ENCODE data around the gene CCL20.
A peak's percentile ranks its signal among the peaks of the same experiment; 100 is the strongest.

CCL20 gene

GRCh38 chr2:227853204-227853629, 39.6 kb downstream of the CCL20 start (continued):
- peak; percentile 79 for TF ChIP-seq GLIS1 (tag by site-specific recombination; IDR thresholded peaks at IDR 0.05)
- no peak for TF ChIP-seq ZNF768 (tag by site-specific recombination; IDR thresholded peaks at IDR 0.05)
- TF ChIP-seq ZSCAN18 (tag by site-specific recombination; IDR thresholded peaks at IDR 0.05): no peak
- TF ChIP-seq ZBTB6 (tag by site-specific recombination; IDR thresholded peaks at IDR 0.05): no peak
- no peak for TF ChIP-seq ZBTB48 (tag by site-specific recombination; IDR thresholded peaks at IDR 0.05)
- TF ChIP-seq PRDM4 (tag by site-specific recombination; IDR thresholded peaks at IDR 0.05): no peak
- no peak for TF ChIP-seq ZNF140 (tag by site-specific recombination; IDR thresholded peaks at IDR 0.05)
- TF ChIP-seq ZNF350 (tag by site-specific recombination; IDR thresholded peaks at IDR 0.05): no peak
- TF ChIP-seq YY1 (tag by site-specific recombination; IDR thresholded peaks at IDR 0.05): no peak
- no peak for TF ChIP-seq ZNF639 (tag by site-specific recombination; IDR thresholded peaks at IDR 0.05)
- no peak for TF ChIP-seq ZNF404 (tag by site-specific recombination; IDR thresholded peaks at IDR 0.05)
- TF ChIP-seq ZNF274 (IDR thresholded peaks at IDR 0.05; ENCODE audit: low read length): no peak
- TF ChIP-seq ZNF274 (tag by site-specific recombination; IDR thresholded peaks at IDR 0.05; ENCODE audit: borderline replicate concordance): no peak
- no peak for TF ChIP-seq ZNF76 (tag by site-specific recombination; IDR thresholded peaks at IDR 0.05; ENCODE audit: borderline replicate concordance, low read depth)
- no peak for TF ChIP-seq TSHZ1 (tag by site-specific recombination; IDR thresholded peaks at IDR 0.05; ENCODE audit: borderline replicate concordance)
- no peak for TF ChIP-seq TRIM28 (IDR thresholded peaks at IDR 0.05; ENCODE audit: borderline replicate concordance, low read length)
- peak; percentile 82 for TF ChIP-seq ZBTB44 (tag by site-specific recombination; IDR thresholded peaks at IDR 0.05)
- no peak for TF ChIP-seq ZNF292 (tag by site-specific recombination; IDR thresholded peaks at IDR 0.05; ENCODE audit: borderline replicate concordance, low read depth)
- no peak for TF ChIP-seq GFI1B (tag by site-specific recombination; IDR thresholded peaks at IDR 0.05)
- TF ChIP-seq ZNF530 (tag by site-specific recombination; IDR thresholded peaks at IDR 0.05; ENCODE audit: low read depth): no peak
- TF ChIP-seq KLF9 (tag by site-specific recombination; IDR thresholded peaks at IDR 0.05; ENCODE audit: low read depth): no peak
- 0 out of 2 replicates have a peak, but pooled peaks have one; percentile 15 for TF ChIP-seq ZBTB21 (tag by site-specific recombination; IDR thresholded peaks at IDR 0.05)
- TF ChIP-seq ZNF211 (tag by site-specific recombination; IDR thresholded peaks at IDR 0.05; ENCODE audit: low read depth): no peak
- no peak for TF ChIP-seq ZNF335 (tag by site-specific recombination; conservative IDR thresholded peaks at IDR 0.05)
- TF ChIP-seq ZBTB7A (tag by site-specific recombination; IDR thresholded peaks at IDR 0.05; ENCODE audit: low read depth): no peak
- TF ChIP-seq KLF10 (tag by site-specific recombination; IDR thresholded peaks at IDR 0.05): no peak
- no peak for TF ChIP-seq ZNF23 (tag by site-specific recombination; IDR thresholded peaks at IDR 0.05; ENCODE audit: borderline replicate concordance)
- TF ChIP-seq ZFP69B (tag by site-specific recombination; IDR thresholded peaks at IDR 0.05): no peak
- TF ChIP-seq ZNF514 (tag by site-specific recombination; IDR thresholded peaks at IDR 0.05): no peak
- TF ChIP-seq ZNF501 (tag by site-specific recombination; IDR thresholded peaks at IDR 0.05): no peak
- TF ChIP-seq SCRT1 (tag by site-specific recombination; IDR thresholded peaks at IDR 0.05; ENCODE audit: borderline replicate concordance): no peak
